ENCODE measurements around the gene HIBCH.
"Not testable (repeated sequence)": the region's sequence is repeated elsewhere in the genome, so short reads cannot be mapped to it uniquely, and the experiment has no call there.

DNA sequence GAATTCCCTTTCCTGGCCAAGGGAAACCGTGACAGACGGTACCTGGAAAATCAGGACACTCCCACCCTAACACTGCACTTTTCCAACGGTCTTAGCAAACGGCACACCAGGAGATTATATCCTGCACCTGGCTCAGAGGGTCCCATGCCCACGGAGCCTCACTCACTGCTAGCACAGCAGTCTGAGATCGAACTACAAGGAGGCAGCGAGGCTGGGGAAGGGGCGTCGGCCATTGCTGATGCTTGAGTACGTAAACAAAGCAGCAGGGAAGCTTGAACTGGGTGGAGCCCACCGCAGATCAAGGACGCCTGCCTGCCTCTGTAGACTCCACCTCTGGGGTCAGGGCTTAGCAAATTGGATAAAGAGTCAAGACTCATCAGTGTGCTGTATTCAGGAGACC, 95.6 kb downstream of the HIBCH start:
- TF ChIP-seq CTCF (conservative IDR thresholded peaks at IDR 0.05; ENCODE audit: low read depth in 2 of 2); EZH2phosphoT487 (IDR thresholded peaks at IDR 0.05; ENCODE audit: unreplicated experiment); EZH2 (IDR thresholded peaks at IDR 0.05; ENCODE audit: low read depth, unreplicated experiment); CREB1 (CRISPR knock-in tag; IDR thresholded peaks at IDR 0.05; ENCODE audit: low read depth); POLR2AphosphoS5 (IDR thresholded peaks at IDR 0.05; ENCODE audit: low read depth); NANOG (IDR thresholded peaks at IDR 0.05; ENCODE audit: borderline replicate concordance); ETS1 (IDR thresholded peaks at IDR 0.05); JUNB (IDR thresholded peaks at IDR 0.05; ENCODE audit: unreplicated experiment): not testable (repeated sequence)
- TF ChIP-seq, protein P1, sequence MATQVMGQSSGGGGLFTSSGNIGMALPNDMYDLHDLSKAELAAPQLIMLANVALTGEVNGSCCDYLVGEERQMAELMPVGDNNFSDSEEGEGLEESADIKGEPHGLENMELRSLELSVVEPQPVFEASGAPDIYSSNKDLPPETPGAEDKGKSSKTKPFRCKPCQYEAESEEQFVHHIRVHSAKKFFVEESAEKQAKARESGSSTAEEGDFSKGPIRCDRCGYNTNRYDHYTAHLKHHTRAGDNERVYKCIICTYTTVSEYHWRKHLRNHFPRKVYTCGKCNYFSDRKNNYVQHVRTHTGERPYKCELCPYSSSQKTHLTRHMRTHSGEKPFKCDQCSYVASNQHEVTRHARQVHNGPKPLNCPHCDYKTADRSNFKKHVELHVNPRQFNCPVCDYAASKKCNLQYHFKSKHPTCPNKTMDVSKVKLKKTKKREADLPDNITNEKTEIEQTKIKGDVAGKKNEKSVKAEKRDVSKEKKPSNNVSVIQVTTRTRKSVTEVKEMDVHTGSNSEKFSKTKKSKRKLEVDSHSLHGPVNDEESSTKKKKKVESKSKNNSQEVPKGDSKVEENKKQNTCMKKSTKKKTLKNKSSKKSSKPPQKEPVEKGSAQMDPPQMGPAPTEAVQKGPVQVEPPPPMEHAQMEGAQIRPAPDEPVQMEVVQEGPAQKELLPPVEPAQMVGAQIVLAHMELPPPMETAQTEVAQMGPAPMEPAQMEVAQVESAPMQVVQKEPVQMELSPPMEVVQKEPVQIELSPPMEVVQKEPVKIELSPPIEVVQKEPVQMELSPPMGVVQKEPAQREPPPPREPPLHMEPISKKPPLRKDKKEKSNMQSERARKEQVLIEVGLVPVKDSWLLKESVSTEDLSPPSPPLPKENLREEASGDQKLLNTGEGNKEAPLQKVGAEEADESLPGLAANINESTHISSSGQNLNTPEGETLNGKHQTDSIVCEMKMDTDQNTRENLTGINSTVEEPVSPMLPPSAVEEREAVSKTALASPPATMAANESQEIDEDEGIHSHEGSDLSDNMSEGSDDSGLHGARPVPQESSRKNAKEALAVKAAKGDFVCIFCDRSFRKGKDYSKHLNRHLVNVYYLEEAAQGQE (IDR thresholded peaks at IDR 0.05; ENCODE audit: unreplicated experiment), result not testable (repeated sequence)
- TF ChIP-seq, protein P2, sequence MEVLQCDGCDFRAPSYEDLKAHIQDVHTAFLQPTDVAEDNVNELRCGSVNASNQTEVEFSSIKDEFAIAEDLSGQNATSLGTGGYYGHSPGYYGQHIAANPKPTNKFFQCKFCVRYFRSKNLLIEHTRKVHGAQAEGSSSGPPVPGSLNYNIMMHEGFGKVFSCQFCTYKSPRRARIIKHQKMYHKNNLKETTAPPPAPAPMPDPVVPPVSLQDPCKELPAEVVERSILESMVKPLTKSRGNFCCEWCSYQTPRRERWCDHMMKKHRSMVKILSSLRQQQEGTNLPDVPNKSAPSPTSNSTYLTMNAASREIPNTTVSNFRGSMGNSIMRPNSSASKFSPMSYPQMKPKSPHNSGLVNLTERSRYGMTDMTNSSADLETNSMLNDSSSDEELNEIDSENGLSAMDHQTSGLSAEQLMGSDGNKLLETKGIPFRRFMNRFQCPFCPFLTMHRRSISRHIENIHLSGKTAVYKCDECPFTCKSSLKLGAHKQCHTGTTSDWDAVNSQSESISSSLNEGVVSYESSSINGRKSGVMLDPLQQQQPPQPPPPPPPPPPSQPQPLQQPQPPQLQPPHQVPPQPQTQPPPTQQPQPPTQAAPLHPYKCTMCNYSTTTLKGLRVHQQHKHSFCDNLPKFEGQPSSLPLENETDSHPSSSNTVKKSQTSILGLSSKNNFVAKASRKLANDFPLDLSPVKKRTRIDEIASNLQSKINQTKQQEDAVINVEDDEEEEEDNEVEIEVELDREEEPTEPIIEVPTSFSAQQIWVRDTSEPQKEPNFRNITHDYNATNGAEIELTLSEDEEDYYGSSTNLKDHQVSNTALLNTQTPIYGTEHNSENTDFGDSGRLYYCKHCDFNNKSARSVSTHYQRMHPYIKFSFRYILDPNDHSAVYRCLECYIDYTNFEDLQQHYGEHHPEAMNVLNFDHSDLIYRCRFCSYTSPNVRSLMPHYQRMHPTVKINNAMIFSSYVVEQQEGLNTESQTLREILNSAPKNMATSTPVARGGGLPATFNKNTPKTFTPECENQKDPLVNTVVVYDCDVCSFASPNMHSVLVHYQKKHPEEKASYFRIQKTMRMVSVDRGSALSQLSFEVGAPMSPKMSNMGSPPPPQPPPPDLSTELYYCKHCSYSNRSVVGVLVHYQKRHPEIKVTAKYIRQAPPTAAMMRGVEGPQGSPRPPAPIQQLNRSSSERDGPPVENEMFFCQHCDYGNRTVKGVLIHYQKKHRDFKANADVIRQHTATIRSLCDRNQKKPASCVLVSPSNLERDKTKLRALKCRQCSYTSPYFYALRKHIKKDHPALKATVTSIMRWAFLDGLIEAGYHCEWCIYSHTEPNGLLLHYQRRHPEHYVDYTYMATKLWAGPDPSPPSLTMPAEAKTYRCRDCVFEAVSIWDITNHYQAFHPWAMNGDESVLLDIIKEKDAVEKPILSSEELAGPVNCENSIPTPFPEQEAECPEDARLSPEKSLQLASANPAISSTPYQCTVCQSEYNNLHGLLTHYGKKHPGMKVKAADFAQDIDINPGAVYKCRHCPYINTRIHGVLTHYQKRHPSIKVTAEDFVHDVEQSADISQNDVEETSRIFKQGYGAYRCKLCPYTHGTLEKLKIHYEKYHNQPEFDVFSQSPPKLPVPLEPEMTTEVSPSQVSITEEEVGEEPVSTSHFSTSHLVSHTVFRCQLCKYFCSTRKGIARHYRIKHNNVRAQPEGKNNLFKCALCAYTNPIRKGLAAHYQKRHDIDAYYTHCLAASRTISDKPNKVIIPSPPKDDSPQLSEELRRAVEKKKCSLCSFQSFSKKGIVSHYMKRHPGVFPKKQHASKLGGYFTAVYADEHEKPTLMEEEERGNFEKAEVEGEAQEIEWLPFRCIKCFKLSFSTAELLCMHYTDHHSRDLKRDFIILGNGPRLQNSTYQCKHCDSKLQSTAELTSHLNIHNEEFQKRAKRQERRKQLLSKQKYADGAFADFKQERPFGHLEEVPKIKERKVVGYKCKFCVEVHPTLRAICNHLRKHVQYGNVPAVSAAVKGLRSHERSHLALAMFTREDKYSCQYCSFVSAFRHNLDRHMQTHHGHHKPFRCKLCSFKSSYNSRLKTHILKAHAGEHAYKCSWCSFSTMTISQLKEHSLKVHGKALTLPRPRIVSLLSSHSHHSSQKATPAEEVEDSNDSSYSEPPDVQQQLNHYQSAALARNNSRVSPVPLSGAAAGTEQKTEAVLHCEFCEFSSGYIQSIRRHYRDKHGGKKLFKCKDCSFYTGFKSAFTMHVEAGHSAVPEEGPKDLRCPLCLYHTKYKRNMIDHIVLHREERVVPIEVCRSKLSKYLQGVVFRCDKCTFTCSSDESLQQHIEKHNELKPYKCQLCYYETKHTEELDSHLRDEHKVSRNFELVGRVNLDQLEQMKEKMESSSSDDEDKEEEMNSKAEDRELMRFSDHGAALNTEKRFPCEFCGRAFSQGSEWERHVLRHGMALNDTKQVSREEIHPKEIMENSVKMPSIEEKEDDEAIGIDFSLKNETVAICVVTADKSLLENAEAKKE (CRISPR knock-in tag; IDR thresholded peaks at IDR 0.05), result not testable (repeated sequence)
